ENCODE results near the gene PSMA8.
"Not testable (repeated sequence)": the region's sequence is repeated elsewhere in the genome, so short reads cannot be mapped to it uniquely, and the experiment has no call there.

Gene PSMA8

DNA sequence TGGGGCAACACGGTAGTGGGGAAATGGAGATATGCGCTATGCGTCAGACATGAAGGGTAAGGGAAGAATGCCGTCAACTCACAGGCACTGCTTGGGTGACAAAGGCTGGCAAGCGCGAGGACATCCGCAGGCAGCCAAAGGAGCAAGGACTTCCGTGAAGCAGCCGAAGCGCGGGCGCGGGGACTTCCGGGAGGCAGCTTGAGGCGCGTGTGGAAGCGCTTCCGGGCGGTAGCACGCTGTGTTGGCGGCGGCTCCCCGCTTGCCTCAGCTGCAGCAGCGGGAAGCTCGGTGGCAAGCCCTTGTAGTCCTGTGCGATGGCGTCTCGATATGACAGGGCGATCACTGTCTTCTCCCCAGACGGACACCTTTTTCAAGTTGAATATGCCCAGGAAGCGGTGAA lies at the start of gene PSMA8:
Gene PSMA8 (plus strand): TSS at position 218 of the 400 bp plus-strand sequence. CDS start 97 bp downstream, at position 315.
- DNase-seq, result no peak

DNA sequence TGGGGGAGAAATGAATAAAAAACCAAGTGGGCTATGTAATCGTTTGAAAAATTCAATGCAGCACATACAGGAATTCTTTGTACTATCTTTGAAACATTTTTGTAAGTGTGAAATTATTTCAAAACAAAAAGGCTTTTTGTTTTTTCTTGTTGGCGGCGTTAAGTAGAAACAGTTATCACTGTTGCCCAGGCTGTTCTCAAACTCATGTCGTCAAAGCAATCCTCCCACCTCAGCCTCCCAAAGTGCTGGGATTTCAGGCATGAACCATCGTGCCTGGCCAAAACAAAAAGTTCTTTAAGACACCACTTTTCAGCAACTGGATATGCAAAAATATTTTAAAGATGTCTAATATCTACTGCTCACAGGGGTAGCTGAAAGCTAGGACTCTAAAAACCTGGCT lies 48.6 kb upstream of the PSMA8 start:
- no peak for DNase-seq

DNA sequence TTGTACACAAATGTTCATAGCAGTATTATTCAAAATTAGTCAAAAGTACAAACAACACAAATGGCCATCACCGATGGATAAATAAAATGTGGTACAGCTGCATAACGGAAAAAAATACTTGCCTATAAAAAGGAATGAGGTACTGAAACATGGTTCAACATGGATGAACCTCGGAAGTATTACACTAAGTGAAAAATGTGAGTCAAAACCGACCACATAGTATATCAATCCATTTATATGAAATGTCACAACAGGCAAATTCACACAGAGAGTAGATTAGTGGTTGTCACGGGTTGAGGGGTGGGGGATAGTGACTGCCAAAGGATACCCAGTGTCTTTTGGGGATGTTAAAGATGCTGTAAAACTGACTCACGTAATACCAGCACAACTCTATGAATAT lies 46.7 kb upstream of the PSMA8 start:
- DNase-seq, result no peak

DNA sequence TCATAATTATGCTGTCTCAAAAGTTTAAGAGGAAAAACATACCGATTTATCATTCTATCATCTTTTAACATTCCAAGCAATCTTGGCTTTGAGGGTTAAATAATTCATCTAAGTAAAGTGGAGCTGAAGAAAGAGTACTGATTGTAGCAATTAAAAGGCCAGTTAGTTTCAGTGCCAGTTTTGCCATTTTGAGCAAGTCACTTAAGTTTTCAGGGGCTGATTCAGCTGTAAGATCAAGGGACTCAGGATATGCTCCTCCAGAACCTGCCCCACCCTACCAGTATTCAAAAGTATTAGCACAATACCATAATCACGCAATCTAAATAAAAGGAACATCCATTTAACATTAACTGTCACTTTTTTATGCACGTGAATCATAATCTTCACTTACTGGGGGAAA lies 45.2 kb upstream of the PSMA8 start:
- no peak for DNase-seq

DNA sequence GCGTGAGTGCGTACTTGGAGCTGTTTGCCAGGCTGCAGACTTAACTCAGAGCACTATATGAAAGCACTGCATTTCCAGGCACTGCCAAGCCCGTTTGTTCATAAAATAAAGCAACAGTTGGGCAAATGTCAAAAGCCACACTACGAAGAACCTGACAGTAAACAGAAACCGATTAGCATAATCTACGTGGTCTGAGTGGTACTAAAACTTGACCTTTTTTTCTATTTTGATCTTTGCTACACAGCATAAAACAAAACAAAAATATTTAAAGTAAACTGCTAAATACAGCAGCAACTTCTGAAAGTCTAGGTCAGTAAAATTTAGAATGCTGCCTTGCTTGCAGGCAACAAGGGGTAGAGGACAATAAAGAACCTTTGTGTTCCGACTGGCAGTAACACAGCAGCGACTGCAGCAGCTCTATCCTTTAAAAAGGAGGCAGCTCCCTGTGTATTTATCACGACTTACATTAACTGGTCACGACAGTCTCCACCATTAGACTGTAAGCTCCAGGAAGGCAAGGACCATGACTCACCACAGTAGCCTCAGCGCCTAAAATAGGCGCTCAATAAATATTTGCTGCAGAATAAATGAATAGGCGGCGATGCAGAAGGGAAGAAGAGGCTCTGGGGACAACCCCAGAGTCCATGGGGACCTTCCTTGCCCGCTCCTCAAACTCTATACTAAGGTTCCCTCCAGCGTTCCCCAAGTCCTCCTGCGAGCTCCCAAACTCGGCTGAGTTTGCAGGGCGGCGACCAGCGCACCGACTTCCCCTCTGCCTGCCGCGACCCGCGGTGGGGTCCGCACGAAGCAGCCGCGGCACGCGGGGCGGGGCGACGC lies 44.2 kb upstream of the PSMA8 start:
- DNase-seq, result no peak

DNA sequence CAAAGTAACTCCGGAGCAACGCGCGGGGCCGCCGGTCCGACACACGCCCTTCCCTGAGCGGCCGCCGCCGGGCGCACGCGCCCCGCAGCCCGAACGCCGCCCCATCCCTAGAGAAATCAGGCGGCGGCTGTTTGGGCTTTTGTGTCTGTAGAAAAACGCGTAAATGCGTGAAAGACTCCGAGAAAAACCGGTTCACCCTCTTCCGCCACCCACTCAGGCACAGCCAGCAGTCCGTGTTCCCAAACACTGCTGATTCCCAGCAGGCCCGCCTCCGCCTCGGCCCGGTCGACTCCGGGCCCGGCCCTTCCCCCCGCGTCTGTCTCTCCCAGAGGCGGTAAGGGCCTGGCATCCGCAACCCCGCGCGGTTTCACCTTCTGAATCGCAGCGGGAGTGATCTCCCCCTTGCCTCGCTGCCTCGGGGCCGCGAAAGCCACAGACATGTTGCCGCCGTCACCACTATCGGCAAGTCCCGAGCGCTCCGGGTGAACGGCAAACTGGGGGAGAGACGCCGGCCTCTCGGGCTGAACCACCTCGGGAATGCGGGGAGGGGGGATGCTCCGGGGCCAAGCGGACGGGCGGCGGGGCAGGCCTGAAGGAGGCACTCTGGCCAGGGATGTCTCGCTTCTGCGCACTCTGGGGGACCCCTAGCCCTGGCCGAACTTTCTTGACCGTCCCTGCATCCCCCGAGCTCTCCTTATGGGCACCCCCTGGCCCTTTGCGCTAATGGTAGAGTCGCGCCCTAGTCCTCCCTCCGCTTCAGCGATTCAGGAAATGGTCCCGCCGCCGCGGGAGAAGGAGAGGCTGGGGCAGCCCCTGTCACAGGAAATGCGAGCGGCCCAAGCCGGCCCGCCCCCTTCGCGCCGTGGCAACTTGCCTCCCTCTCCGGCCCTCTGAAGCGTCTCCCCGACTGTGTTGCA lies 43.3 kb upstream of the PSMA8 start, which contains the start of gene SS18:
Gene SS18 (minus strand): TSS at position 484 of the 917 bp plus-strand sequence. CDS start 44 bp downstream, at position 440.
- DNase-seq, result peak; percentile 89

DNA sequence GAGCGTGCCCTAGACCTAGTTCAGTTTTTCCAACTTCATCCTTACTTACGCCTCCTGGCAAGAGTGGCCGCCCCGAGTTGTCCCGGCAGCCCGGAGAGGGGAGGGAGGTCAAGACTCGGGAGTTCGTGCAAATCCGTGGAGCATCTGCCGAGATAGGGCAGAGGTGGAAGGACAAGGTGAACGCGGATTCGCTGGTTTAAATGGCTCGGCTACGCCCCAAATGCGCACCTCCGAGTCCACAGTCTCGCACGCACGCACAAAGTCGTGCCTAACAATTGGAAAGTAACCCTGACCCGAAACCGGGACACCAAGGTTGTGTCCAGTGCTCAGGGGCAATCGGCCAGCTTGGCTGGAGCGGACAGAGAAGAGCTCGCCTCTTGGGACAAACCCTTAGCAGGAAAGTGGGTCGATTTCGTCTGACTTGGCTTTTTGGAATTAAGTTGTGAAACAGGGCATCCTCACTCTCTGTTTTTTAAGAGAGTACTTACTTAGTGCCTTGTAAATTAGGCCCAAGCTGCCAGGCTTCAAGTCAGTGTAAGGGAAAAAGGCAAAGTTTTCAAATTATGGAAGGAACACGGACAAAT lies 42.5 kb upstream of the PSMA8 start:
- no peak for DNase-seq

DNA sequence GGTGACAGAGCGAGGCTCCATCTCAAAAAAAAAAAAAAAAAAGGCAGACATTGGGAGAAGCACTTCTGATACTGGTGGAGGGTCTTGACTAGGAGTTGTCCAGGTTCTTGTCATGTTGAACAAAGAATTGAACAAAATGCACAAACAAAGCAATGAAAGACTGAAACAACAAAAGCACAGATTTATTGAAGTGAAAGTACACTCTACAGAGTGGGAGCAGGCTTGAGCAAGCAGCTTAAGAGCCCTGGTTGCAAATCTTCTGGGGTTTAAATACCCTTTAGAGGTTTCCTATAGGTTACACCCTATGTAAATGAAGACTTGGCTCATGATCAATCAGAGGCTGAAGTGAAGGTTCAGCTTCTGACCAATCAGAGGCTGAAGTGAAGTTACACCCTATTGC lies 36.8 kb upstream of the PSMA8 start:
- DNase-seq, result no peak

DNA sequence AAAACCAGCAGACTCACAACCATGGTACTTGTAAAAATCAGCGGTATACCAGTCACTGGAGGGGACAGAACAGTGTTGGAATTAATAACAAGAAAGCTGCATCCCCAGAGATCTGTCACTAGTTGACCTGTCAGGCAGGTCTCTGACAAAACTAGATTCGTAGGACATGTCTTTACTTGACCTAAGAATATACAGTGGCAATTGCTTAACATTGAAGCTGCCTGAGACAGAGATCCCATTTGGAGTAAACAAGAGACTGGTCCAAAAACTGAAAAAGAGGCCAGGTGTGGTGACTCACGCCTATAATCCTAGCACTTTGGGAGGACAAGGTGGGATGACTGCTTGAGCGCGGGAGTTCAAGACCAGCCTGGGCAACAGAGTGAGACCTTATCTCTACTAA lies 36.1 kb upstream of the PSMA8 start:
- DNase-seq, result no peak

DNA sequence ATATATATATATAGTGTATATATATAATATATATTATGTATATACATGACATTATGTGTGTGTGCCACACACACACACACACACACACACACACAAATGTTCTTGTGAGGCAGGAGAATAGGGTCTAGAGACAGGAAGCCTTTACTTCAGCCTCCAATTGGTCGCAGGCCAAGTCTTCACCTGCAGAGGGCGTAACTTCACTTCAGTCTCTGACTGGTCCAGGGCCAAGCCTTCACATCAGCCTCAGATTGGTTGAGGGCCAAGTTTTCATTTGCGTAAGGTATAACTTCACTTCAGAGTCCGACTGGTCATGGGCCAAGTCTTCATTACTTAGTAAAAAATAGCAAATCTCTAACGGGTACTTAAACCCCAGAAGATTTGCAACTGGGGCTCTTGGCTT lies 30.1 kb upstream of the PSMA8 start:
- DNase-seq, result no peak

DNA sequence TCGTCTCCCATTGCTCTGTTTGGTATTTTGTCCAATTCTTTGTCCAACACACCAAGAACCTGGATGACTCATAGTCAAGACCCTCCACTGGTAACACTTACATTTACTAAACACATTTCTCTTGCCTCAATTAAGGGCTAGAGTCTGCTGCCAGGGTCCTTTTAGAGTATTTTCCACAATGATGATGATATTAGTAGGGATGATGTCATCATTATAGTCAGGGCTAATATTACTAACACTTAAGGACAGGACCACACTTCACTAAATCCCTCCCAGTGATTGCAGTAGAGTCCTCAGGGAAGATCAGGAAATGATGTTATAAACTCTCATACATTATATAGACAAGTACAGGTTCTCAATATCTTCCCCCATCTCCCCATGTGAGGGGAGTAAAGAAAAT lies 29.6 kb upstream of the PSMA8 start:
- DNase-seq, result no peak

DNA sequence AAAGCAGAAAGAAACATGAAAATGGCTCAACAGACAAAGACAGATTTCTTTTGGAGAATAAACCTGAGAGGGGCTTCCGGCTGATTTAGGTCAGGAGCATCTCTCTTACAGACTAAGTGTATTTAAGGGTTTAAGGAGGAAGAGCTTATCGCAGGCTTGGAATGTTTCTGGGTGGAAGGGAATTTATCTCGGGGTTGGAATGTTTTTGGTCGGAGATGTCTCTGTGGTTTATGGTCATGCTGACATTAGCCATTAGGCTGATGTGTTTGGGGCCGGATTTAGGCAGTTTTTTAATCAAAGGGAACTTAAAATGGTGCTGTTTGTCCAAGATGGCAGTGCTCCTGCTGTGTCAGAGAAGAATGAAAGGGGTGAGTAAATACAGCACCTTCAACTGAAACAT lies 14.4 kb upstream of the PSMA8 start:
- no peak for DNase-seq

DNA sequence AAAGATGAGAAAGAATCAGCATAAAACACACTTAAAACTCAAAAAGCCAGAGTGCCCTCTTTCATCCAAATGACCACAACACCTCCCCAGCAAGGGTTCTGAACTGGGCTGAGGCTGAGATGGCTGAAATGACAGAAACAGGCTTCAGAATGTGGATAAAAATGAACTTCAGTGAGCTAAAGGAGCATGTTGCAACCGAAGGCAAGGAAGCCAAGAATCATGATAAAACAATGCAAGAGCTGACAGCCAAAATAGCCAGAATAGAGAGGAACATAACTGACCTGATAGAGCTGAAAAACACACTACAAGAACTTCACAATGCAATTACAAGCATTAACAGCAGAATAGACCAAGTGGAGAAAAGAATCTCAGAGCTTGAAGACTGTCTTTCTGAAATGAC lies 12.2 kb upstream of the PSMA8 start:
- no peak for DNase-seq

DNA sequence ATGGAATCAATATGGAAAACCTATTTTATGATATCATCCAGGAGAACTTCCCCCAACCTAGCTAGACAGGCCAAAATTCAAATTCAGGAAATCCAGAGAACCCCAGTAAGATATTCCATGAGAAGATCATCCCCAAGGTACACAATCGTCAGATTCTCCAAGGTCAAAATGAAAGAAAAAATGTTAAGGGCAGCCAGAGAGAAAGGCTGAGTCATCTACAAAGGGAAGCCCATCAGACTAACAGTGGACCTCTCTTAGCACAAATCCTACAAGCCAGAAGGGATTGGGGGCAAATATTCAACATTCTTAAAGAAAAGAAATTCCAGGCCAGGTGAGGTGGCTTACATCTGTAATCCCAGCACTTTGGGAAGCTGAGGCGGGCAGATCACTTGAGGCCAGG lies 11.7 kb upstream of the PSMA8 start:
- DNase-seq, result not testable (repeated sequence)

DNA sequence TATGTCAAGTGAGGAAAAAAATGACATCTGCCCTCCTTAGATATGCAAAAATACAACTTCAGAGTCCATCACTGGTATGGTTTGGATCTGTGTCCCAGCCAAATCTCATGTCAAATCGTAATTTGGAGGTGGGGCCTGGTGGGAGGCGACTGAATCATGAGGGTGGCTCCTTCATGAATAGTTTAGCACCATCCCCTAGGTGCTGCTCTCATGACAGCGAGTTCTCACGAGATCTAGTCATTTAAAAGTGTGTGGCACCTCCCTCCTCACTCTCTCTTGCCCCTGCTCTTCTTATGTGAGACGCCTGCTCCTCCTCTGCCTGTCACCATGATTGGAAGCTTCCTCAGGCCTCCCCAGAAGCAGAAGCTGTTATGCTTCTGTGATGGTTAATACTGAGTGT lies 5.9 kb upstream of the PSMA8 start:
- no peak for DNase-seq

DNA sequence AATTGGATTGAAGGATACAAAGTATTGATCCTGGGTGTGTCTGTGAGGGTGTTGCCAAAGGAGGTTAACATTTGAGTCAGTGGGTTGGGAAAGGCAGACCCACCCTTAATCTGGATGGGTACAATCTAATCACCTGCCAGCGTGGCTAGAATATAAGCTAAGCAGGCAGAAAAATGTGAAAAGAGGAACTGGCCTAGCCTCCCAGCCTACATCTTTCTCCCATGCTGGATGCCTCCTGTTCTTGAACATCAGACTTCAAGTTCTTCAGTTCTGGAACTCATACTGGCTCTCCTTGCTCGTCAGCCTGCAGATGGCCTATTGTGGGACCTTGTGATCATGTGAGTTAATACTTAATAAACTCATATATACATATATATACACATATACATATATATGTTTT lies 5.5 kb upstream of the PSMA8 start:
- DNase-seq, result not testable (repeated sequence)

DNA sequence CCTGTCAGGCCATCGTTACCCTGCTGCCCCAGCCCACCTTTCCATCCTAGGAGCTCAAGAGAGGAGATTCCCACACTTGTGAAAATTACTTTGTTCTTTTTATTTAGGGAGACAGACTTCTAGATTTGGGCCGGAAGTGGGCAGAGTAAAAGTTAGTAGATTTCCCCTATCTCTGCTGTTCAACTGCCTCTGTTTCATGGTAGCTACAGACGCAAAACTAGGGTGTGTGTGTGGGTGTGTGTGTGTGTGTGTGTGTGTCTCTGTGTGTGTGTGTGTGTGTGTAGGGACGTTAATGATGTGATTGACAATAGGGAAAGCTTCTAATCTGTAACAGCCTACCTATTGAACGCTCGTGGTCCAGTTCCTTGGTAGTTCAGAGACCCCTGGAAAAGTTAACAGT lies 438 bp downstream of the PSMA8 start:
- no peak for DNase-seq

DNA sequence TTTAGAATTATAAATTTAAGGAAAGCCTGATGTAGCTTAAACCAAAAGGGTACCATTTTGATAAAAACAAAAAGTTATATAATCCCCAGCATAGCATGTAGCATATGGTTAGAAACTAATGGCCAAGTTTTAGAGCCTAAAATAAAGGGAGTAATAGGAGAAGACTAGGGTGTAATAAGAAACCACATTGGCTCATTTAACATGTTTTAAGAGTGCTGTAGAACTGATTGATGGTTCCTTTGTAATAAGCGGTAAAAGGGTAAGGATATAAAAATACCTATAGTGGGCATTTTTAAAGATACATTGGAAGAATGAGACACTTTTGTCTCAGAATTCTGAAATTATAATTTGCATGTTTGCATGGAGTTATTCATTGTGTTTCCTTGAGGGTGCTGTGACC lies 1.9 kb downstream of the PSMA8 start:
- no peak for DNase-seq

DNA sequence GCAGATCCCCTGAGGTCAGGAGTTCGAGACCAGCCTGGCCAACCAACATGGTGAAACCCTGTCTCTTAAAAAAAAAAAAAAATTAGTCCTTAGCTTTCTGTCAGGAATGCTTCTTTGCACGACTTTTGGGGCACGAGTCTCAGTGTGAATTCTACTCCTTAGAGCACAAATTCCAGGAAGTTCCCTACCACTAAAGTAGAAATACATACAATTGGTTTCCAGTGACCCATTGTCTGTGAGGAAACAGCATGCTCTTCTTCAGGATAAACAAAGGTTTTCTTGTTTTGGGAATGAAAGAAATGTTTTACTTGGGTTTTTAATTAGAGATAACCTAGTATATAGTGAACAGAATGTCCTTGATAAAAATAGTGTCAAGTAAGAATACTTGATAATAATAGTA lies 23.7 kb downstream of the PSMA8 start:
- no peak for DNase-seq

DNA sequence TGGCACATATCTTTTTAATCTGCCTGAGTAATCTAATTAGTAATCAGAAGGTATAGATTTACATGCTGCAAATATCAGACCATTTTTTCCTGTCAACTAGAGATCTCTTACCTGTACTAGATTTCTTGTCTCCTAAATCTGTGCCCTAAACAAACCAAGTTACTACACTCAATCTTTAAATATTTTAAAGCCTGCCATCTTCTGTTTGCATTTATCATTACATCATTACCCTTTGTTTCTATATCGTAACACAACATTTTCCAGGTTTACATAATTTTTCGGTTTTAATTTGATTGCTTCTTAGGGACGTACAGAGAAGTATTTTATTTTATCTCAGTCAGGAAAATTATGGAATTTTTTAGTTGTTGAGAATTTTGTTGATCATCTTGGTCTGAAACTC lies 25.7 kb downstream of the PSMA8 start:
- DNase-seq, result no peak

DNA sequence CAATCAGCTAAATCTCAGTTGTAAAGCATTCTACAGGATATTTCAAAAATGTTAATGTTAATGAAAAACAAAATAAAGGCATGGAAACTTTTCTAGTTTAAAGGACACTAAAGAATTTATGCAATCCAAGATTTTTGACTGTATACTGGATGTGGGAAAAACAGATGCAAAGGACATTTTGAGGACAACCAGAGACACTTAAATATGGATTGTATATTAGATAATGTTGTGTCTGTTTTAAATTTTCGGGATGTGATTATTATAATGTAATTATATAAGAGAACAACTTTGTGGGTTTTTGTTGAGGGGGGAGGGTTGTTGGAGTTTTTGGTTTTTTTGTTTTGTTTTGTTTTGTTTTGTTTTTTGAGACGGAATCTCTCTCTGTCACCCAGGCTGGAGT lies 30.9 kb downstream of the PSMA8 start:
- no peak for DNase-seq

DNA sequence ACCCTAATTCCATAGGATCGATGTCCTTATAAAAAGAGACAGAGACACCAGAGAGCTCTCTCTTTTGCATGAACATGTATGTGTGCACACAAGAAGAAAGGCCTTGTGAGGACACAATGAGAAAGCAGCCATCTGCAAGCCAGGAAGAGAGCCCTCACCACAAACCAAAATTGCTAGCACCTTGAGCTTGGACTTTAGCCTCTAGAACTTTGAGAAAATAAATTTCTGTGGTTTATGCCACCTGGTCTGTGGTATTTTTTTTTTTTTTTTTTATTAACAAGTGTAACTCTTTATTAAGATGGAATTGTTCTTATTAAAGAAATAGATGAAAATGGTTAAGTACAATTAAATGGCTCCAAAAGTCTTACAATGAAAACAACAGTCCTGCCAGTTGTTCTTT lies 33.9 kb downstream of the PSMA8 start:
- not testable (repeated sequence) for DNase-seq

DNA sequence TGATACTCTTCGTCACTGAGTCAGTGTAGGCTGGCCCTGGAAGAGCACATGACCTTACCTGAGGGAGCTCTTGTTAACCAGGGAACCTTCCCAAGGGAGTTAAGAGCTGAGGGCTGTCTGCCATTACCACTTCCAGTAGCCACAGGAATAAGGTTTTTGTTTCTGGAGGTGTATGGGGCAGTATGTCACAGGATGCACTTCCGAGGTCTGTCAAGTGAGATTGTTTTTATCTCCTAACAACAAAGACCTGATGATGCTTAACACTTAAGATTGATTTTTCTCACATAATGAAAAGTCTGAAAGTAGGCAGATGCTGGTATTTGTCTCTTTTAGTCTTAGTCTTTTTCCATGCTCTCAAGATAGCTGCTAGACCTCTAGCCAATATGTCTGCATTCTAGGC lies 41.8 kb downstream of the PSMA8 start:
- DNase-seq, result no peak

DNA sequence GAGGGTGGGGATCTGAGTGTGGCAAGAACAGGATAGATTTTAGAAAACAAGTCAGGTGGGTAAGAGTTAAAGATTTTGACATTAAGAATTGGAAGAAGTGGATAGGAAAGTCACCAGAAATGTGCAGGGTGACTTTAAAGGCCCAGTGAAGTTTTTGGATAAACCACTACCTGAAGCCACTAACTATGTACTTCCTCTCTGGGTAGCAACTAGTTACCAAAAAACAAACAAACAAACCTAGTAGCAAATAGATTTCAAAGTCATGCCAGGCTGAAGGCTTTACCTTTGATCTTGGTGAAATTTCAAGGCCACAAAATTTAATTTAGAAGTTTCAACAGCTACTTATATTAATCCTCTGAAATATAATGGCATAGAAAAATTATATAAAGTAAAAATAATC lies 42.5 kb downstream of the PSMA8 start:
- DNase-seq, result no peak

All from GF-D8 (cell line).